HG03108 (cell line): ENCODE data around the gene SHISA9.

Source experiments
- ATAC-seq: cut with Tn5 transposase; IDR thresholded peaks from one replicate; pipeline ENCODE4 v1.9.1; 2021; ENCODE audit warnings: moderate library complexity; ENCODE audit not compliant: unreplicated experiment

SHISA9 gene

DNA sequence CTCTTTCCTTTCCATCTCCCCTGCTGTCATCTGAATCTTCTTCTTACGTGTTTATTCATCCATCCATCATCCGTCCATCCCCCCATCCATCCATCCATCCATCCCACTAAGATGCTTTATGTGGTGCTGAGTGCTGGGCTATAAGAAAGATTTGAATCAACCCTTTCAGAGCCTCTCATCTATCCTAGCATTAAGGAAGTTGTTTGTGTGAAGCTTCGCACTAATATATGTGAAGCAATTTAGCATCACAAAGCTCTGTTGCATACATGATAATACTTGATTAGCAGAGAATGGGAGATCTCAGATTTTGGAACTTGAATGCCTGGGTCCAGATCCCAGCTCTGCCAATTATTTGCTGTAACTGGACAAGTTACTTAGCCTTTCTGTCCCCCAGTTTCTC is 255.7 kb downstream of the SHISA9 start:
- ATAC-seq: no peak

GRCh38 chr16:13158427-13158826 is 257.0 kb downstream of the SHISA9 start:
- ATAC-seq: no peak

GRCh38 chr16:13165024-13165423 is 263.6 kb downstream of the SHISA9 start:
- ATAC-seq: no peak

DNA sequence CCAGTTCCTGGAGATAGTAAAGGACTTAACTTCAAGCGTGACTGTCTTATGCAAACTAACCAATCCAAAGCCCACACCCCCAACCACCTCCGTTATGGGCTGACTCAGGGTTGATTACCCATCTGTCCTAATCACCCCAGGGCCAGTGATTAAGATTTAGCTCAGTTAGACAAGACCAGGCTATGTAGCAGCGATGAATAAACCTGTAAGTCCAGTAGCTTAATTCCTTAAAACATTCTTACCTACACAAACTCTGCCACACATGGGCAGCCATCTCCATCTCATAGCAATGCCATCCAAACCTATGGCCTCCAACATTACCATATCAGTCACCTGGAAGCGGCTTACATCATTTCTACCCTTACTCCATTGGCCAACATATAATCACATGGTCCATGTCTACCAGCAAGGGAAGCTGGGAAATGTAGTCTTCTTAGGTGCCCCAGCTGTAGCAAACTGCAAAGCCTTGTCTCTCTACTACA is 266.7 kb downstream of the SHISA9 start:
- ATAC-seq: no peak

GRCh38 chr16:13171313-13171712 is 269.9 kb downstream of the SHISA9 start:
- ATAC-seq: no peak

GRCh38 chr16:13176711-13177110 is 275.3 kb downstream of the SHISA9 start:
- ATAC-seq: no peak

GRCh38 chr16:13178318-13178717 is 276.9 kb downstream of the SHISA9 start:
- no peak for ATAC-seq

- no peak for ATAC-seq
Measured at GRCh38 chr16:13181432-13181831, 280.0 kb downstream of the SHISA9 start.

DNA sequence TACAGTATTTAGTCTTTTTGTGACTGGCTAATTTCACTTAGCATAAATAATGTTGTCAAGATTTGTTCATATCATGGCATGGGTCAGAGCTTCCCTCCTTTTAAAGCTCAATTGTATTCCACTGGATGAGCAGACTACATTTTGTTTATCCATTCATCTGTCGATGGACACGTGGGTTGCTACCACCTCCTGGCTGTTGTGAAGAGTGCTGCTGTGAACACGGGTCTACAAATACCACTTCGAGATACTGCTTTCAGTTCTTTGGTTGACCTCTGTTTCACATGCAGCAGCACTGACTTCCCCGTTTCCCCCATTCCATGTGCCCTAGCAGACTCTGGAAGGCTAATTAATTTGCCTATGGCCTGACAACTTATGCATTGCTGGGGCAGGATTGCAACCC is 285.4 kb downstream of the SHISA9 start:
- no peak for ATAC-seq

- ATAC-seq: no peak
Measured at GRCh38 chr16:13189250-13189649, 287.9 kb downstream of the SHISA9 start.

DNA sequence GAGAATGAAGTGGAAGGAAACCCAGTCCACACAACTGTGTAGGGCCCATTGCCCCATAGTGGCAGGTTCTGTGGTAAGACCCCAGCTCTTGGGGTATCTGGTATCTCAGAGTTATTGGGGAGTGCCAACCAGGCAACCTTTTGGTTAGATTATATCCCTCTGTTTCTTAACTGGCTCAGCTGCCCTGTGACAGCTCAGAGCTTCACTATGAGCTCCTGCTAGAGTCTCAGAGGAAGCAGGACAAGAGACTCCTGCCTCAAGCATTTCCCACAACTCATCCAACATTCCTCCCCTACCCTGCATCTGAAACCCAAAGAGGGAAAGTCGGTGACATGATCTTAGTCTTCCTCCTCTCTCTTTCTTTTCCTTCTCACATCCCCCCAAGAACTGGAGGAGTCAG is 292.3 kb downstream of the SHISA9 start:
- ATAC-seq: no peak

DNA sequence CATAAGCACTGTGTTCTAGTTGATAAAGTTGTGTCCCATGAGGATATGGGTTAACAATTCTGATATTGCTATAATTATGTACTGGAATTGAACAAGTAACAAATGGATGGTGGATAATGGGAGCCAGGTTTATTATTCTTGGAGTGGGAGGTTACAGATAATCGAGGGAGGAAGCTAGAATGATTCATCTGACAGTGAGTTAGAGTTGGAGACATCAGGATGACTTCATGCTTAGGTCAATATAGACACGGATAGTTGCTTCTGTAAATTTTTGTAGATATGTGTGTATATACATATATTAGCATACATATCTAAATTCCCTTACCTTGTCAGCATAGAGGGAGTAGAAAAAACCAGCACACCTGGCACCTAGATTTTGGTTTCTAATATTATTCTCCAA is 293.4 kb downstream of the SHISA9 start:
- ATAC-seq: no peak

DNA sequence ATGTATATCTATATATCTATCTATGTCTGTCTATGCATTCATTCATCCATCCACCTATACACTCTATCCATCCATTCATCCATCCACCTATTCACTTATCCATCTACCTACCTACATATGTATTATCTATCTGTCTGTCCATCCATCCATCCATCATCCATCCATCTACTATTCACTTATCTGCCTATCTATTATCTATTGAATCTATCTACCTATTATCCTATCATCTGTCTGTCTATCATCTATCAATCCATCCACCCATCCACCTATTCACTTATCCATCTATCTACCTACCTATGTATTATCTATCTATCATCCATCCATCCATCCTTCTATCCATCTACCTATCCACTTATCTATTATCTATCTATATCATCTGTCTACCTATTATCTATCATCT is 302.3 kb downstream of the SHISA9 start:
- ATAC-seq: no peak

GRCh38 chr16:13205352-13205751 is 304.0 kb downstream of the SHISA9 start:
- no peak for ATAC-seq

DNA sequence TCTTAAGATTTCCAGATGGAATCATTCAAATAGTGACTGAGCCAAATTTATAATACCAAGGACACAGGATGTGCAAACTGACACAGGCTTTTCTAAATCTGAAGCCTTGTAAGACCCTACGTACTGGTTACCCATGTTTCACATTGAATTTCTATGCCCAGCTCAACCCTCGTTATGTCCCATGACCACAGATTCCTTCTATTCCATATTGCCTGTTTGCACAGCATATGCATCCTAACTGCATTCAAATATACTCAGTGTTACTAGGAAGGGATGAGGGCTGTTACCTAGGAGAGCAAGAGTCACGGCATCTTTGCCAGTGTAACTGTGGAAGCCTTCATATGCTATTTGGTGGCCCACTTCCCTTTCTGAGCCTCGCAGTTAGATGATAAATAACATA is 305.2 kb downstream of the SHISA9 start:
- no peak for ATAC-seq

- ATAC-seq: no peak
Measured at GRCh38 chr16:13207151-13207550, 305.8 kb downstream of the SHISA9 start.

GRCh38 chr16:13223666-13224065 is 322.3 kb downstream of the SHISA9 start:
- ATAC-seq: no peak

GRCh38 chr16:13229039-13229438 is 327.6 kb downstream of the SHISA9 start:
- no peak for ATAC-seq

GRCh38 chr16:13231365-13231764 is 330.0 kb downstream of the SHISA9 start:
- no peak for ATAC-seq

GRCh38 chr16:13234999-13235398 is 333.6 kb downstream of the SHISA9 start:
- ATAC-seq: no peak

DNA sequence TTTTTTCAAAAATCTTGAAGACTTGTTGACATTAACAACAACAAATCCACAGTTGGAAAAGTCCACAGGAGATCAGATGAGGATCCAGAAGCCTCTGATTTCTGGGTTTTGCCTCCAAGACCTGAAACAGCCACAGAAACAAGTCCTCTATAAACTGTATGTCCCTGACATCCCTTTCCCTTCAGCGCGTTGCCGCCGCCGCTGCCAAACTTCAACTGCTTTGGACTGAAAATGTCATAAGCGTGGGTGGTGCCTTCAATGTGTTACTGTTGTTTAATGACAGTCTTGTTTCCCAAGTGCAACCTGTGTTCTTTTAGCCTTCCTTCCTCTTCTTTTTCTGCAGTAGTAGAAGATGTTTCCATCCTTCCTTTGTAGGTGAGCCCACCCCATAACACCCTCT is 334.9 kb downstream of the SHISA9 start:
- no peak for ATAC-seq

DNA sequence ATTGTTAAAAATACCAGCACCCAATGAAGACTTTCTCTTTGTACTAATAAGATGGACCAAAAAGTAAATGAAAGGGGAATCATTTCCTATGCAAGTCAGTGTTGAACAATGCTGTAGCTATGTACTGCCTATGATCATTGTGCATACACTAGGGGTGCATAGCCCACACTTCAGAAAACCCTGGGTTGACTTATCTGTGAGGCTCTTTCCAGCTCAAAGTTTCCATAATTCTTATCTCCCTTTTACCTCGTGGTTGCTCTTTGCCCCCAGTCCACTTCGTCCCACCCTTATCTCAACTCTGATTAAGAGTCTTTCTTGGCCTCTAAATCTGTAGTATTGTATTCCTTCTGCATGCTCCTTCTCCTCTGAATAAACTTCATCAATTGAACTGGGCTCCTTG is 336.8 kb downstream of the SHISA9 start:
- no peak for ATAC-seq

GRCh38 chr16:13242201-13242600 is 340.8 kb downstream of the SHISA9 start:
- no peak for ATAC-seq

DNA sequence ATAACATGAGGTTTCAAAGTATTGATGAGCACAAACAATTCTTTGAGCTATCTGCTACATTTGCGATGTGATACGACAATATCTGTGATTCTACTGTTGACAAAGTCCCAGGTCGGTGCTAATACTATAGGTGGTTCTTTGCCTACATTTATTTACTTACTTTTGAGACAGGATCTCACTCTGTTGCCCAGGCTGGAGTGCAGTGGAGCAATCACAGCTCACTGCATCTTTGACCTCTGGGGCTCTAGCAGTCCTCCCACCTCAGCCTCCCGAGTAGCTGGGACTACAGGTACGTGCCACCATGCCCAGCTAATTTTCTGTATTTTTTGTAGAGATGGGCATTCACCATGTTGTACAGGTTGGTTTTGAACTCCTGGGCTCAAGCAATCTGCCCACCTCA is 343.4 kb downstream of the SHISA9 start:
- no peak for ATAC-seq
